Stimulated activated CD4-positive, alpha-beta T cell treated with anti-CD3 and anti-CD28 coated beads, Interleukin-15, amount 100 ng/mL, for 1 hour (primary cell): Measurements from ENCODE around the gene XIRP2.

Experiments used
- DNase-seq, 2 donors: peaks; one replicate each; pipeline ENCODE4 v3.0.0-alpha.2; 2020; ENCODE audit warnings: low read depth in 1 of 2, low spot score in 1 of 2

XIRP2 gene

GRCh38 chr2:167289651-167290410 is 401.6 kb downstream of the XIRP2 start:
- no peak for DNase-seq

- peak in 1 of 2 donors; percentile 16 for DNase-seq
Observed at GRCh38 chr2:167292430-167293171, 404.3 kb downstream of the XIRP2 start, which contains the start of gene B3GALT1. Gene B3GALT1, plus strand, starts transcription at chr2:167293001.

- no peak for DNase-seq
Observed at GRCh38 chr2:167293172-167293781, 405.0 kb downstream of the XIRP2 start.

- DNase-seq = no peak
Observed at GRCh38 chr2:167293943-167294775, 405.9 kb downstream of the XIRP2 start.

GRCh38 chr2:167294776-167295140 is 406.5 kb downstream of the XIRP2 start:
- DNase-seq = no peak

GRCh38 chr2:167297292-167297691 is 409.0 kb downstream of the XIRP2 start:
- DNase-seq = no peak

GRCh38 chr2:167298017-167298416 is 409.7 kb downstream of the XIRP2 start:
- DNase-seq = no peak
